Lower leg skin (tissue), 4 donors: ENCODE measurements around the gene ING5. TPM values are rescaled to one million over a fixed set of nuclear protein-coding genes. Genes with fewer than 3 reads are reported as not detected.
A peak's percentile ranks its signal among the peaks of the same experiment; 100 is the strongest.
"Not testable (repeated sequence)": the region's sequence is repeated elsewhere in the genome, so short reads cannot be mapped to it uniquely, and the experiment has no call there.

Experiments
- DNase-seq, 2 donors: peaks; one replicate each; pipeline ENCODE4 v3.0.0-alpha.2; 2019; ENCODE audit warnings: low spot score in 2 of 2
- H3K4me3 ChIP-seq: fragments of 200-600 bp; sonication (generic); 2 replicates; pipeline ENCODE4 v1.5.1; 2017; ENCODE audit warnings: mild to moderate bottlenecking, low read depth; ENCODE audit not compliant: poor library complexity, severe bottlenecking
- CTCF ChIP-seq, 3 donors: fragments of 450-650 bp; IDR thresholded peaks; one replicate each; pipeline ENCODE4 v1.5.1; 2016; ENCODE audit warnings: antibody characterized with exemption in 3 of 3, mild to moderate bottlenecking in 3 of 3, moderate library complexity in 2 of 3
- POLR2A ChIP-seq, 2 donors: fragments of 450-650 bp; IDR thresholded peaks; one replicate each; pipeline ENCODE4 v1.6.1; 2016 to 2017; ENCODE audit warnings: antibody characterized with exemption in 2 of 2, mild to moderate bottlenecking in 1 of 2, moderate library complexity in 1 of 2
- WGBS, 2 donors: methylation state at CpG; one replicate each; pipeline ENCODE4 v1.1.5; 2018; 5-methylcytosine and 5-hydroxymethylcytosine counted together
- intact Hi-C: fragments of 100-400 bp; cut with DNase I; formaldehyde crosslinking; loops from one replicate; pipeline ENCODE4 v1.15.0; 2023; ENCODE audit warnings: low total_unique reads
- total RNA-seq, 4 donors: library from RNA; depleted of rRNA; stranded (reverse); fragments of >200 nt; gene quantifications; one replicate each; pipeline ENCODE4 v1.1.0, GENCODE V29; 2016

Gene ING5
- total RNA-seq, 4 donors from 2014 or later, result 31.6 to 73.9 (median 35.7) TPM

DNA sequence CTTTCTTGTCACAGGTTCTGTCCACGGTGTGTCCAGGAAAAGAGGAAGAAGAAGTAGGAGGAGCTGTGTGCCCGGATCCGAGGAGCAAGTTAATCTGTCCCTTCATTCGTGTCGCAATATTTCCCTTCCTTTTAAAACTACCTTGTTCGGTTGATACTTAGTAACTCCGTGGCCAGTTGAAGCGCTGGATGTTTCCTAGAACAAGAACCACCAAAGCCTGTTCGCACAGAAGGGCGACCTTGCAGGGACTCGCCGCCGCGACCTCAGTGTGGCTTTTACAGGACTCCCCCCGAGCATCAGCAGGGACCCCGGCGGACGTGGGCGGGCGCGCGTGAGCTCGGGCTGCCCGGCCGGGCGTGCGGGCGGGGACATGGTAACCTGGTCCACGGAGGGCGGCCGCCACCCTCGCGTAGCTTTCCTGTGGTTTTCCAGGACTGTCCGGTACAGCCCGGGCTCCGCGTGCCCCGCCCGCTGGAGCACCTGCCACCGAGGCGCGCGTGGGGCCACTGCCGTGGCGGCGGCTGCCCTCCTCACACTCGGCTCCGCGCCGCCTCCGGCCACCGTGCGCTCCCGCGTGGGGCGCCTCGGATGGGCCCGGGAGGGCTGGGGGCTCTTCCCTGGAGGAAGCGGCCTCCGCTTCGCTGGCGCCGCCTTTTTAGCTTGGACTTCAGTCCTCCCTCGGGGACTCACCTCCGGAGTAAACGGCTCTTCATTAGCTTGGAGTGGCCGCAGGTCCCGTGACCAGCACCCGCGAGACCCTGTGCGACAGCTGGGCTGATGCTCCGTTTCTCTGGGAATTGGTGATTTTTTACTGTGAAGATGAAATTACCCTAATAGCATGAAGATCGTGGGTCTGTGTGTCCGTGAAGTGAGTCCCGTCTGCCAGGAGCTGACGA lies 23.4 kb downstream of the ING5 start:
- 95 to 96% methylated on average over 70 to 75 of the region's 76 CpGs for WGBS, 2 donors

DNA sequence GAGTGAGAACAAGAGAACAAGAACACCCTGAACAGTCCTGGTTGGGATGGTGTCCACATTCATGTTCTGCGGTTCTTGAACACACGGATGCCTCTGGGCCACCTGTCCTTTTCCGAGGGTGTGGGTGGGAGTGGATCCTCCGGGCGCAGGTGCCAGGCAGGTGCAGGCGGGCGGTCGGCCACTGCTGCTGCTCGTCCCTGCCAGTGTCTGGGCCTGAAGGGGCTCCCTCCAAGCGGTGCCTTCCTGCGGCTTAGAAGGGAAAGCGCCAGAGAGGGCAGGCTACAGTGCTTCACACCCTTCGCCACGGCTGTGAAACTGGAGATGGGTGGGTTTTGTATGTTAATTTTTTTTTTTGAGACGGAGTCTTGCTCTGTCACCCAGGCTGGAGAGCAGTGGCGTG lies 24.6 kb downstream of the ING5 start:
- H3K4me3 ChIP-seq, result no peak overlapping the region
- intact Hi-C loops, result no loop called here
- WGBS, 2 donors, result 83 to 90% methylated on average over 16 of the region's 16 CpGs
- DNase-seq, result no peak
- TF ChIP-seq CTCF (IDR thresholded peaks at IDR 0.05) (no peak), POLR2A (IDR thresholded peaks at IDR 0.05) (no peak)

More for the DNA sequence above, 23.4 kb downstream of the ING5 start:
- no peak for DNase-seq
- intact Hi-C loops, result no loop called here
- no peak overlapping the region for H3K4me3 ChIP-seq
- TF ChIP-seq CTCF (IDR thresholded peaks at IDR 0.05), result no peak
- no peak for TF ChIP-seq POLR2A (IDR thresholded peaks at IDR 0.05)

DNA sequence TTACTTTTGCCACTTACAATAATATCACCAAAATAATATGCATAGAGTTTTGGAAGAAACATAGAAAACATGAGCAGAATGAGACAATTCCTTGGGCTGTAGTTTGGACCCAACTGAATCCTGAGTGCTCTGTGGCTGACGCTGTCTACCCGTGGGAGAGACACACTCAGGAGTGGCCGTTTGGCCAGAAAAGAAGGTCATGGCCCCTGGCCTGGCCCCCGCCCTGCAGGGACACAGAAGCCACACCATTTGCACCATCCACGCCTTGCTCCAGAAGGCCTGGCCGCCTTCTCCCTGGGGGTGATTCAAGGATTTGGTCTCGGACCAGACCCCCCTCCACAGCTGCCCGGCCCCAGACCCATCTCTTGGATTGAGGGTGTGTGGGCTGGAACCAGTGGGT lies 26.2 kb downstream of the ING5 start:
- no peak for TF ChIP-seq POLR2A (IDR thresholded peaks at IDR 0.05)
- no peak for DNase-seq
- WGBS, 2 donors, result 82 to 86% methylated on average over 8 of the region's 8 CpGs
- H3K4me3 ChIP-seq, result no peak overlapping the region
- intact Hi-C loops, result no loop called here

DNA sequence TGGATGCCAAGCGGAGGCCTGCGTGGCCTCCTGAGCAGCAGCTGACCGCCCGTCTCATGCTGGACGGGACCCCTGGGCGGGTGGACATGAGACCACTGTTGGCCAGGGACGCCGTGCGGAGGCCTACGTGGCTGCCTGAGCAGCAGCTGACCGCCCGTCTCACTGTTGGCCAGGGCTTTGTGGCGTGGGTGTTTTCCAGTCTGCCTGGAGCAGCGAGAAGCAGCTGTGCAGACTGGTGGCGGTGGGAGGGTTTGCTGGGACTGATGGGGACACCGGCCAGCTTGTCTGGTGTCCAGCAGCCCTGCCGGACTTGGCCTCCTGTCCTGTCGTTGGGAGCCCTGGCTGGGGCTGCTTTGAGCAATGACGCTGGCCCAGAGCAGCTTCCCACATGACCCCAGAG lies 26.8 kb downstream of the ING5 start:
- intact Hi-C loops, result no loop called here
- no peak for TF ChIP-seq CTCF (IDR thresholded peaks at IDR 0.05)
- no peak for TF ChIP-seq POLR2A (IDR thresholded peaks at IDR 0.05)
- no peak for DNase-seq
- H3K4me3 ChIP-seq, result no peak overlapping the region
- WGBS, 2 donors, result 75 to 77% methylated on average over 17 to 19 of the region's 19 CpGs

DNA sequence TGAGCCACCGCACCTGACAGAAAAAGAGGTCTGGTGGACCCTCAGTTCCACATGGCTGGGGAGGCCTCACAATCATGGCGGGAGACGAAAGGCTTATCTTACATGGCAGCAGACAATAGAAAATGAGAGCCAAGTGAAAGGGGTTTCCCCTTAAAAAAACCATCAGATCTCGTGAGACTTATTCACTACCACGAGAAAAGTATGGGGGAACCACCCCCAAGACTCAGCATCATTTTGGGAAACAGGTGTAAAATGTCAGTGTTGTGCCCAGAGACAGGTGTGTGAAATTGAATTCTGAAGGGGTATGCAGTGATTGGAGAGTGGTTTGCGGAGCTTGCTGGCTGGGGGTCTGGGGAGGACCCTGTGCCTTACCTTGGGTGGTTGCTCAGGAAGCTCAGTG lies 28.0 kb downstream of the ING5 start:
- TF ChIP-seq POLR2A (IDR thresholded peaks at IDR 0.05) (no peak), CTCF (IDR thresholded peaks at IDR 0.05) (no peak)
- intact Hi-C loops, result no loop called here
- H3K4me3 ChIP-seq, result no peak overlapping the region
- 89 to 92% methylated on average over 6 of the region's 6 CpGs for WGBS, 2 donors
- no peak for DNase-seq

DNA sequence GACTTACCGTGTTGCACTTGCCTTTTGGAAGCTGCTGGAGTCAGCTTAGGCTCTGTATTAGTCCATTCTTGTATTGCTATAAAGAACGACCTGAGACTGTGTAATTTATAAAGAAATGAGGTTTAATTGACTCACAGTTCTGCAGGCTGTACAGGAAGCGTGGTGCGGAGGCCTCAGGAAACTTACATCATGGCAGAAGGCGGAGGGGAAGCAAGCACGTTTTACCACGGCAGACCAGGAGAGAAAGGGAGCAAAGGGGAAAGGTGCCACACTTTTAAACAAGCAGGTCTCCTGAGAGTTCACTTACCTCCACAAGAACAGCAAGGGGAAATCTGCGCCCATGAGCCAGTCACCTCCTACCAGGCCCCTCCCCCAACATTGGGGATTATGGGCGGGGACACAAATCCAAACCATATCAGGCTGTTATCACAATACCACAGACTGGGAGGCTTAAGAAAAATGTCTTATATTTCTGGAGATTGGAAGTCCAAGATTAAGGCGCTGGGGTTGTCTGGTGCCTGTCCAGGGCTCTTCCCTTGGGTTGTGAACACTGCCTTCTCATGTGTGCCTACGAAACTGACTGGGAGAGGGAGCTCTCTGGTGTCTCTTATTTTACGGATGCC lies 28.9 kb downstream of the ING5 start:
- no peak for DNase-seq
- TF ChIP-seq CTCF (IDR thresholded peaks at IDR 0.05) (no peak), POLR2A (IDR thresholded peaks at IDR 0.05) (no peak)
- no peak overlapping the region for H3K4me3 ChIP-seq
- WGBS, 2 donors, result 80 to 81% methylated on average over 12 of the region's 12 CpGs
- intact Hi-C loops, result no loop called here

DNA sequence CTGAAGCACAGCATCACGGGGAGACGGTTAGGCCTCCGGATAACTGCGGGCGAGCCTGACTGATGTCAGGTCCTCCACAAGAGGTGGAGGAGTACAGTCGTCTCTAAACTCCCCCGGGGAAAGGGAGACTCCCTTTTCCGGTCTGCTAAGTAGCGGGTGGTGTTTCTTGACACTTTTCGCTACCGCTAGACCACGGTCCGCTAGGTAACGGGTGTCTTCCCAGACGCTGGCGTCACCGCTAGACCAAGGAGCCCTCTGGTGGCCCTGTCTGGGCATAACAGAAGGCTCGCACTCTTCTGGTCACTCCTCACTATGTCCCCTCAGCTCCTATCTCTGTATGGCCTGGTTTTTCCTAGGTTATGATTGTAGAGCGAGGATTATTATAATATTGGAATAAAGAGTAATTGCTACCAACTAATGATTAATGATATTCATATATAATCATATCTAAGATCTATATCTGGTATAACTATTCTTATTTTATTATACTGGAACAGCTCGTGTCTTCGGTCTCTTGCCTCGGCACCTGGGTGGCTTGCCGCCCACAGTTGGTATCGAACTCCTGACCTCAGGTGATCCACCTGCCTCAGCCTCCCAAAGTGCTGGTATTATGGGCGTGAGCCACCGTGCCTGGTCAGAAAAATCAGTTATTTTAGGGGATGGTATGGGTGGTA lies 30.8 kb downstream of the ING5 start:
- H3K4me3 ChIP-seq, intact Hi-C loops: not testable (repeated sequence)
- 37 to 42% methylated on average over 22 to 26 of the region's 26 CpGs for WGBS, 2 donors
- peak in 1 of 2 donors; percentile 27 for DNase-seq
